HG02623 (cell line): ENCODE measurements around the gene MYBPC2.
"Not testable (repeated sequence)": the region's sequence is repeated elsewhere in the genome, so short reads cannot be mapped to it uniquely, and the experiment has no call there.

ENCODE experiments used
- ATAC-seq: cut with Tn5 transposase; IDR thresholded peaks from one replicate; pipeline ENCODE4 v1.9.1; 2021; ENCODE audit warnings: moderate library complexity; ENCODE audit not compliant: unreplicated experiment

MYBPC2 gene

DNA sequence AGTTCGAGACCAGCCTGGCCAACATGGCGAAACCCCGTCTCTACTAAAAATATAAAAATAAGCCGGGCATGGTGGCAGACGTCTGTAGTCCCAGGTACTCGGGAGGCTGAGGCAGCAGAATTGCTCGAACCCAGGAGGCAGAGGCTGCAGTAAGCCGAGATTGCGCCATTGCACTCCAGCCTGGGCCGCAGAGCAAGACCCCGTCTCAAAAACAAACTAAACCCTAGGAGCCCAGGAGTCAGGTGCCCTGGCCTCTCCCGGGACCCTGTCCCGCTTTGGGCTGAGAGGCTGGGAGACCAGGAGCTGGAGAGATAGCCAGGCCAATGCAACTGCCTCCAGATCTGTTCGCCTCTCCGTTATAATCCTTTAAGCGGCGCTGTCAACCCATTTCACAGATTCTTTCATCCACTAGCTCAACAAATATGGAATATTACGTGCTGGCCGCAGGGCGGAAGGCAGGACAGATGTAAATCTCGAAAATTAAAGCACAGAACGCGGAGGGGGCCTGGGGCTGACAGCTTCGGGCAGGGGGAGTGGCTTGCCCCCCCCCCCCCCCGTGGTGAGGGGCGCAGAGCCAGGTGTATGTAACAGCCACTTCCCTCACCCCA, 5.3 kb upstream of the MYBPC2 start:
- no peak for ATAC-seq

DNA sequence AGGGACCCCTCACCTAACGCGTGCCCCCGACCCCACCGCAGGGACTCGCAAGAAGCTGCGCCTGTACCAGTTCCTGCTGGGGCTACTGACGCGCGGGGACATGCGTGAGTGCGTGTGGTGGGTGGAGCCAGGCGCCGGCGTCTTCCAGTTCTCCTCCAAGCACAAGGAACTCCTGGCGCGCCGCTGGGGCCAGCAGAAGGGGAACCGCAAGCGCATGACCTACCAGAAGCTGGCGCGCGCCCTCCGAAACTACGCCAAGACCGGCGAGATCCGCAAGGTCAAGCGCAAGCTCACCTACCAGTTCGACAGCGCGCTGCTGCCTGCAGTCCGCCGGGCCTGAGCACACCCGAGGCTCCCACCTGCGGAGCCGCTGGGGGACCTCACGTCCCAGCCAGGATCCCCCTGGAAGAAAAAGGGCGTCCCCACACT, 4.7 kb upstream of the MYBPC2 start:
- no peak for ATAC-seq

DNA sequence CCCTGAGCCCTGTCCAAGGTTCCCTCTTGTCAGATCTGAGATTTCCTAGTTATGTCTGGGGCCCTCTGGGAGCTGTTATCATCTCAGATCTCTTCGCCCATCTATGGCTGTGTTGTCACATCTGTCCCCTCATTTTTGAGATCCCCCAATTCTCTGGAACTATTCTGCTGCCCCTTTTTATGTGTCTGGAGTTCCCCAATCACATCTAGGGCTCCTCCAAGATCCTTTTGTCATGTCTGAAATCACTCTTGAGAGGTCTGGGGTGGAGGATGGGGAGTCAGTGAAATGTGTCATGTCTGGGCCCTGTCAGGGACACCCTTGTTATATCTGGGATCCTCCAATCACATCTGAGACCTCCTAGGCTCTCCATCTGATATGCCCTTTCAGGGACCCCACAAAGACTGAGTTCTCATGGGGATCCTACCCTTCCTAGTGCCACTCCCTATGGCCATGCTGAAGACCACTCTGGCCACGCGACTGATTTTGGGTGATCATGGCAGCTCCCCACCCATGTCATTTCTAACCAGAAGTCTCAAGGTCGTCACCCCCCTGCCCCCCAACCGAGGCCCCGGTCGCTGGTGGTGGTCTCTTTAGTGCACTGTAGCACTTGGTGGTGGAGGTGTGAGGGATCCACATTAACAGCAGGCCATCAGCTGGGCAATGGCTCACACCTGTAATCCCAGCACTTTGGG, 3.8 kb upstream of the MYBPC2 start:
- no peak for ATAC-seq

DNA sequence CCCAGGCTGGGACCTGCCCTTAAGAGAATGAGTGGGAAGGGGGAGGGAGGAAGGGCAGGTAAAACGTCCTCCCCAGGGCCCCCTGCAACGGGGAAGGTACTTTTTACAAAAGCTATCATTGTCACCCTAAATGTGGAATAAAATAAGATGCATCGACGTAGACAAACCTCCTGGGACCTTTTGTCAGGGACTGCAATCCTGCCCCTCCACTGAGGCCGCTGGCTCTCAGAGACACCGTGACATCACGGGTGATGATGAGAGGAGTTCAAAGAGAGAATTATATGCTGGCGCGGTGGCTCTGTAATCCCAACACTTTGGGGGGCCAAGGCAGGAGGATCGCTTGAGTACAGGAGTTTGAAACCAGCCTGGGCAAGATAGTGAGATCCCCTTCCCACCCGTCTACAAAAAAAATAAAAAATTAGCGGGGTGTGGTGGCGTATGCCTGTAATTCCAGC, 1.8 kb upstream of the MYBPC2 start:
- ATAC-seq: no peak

DNA sequence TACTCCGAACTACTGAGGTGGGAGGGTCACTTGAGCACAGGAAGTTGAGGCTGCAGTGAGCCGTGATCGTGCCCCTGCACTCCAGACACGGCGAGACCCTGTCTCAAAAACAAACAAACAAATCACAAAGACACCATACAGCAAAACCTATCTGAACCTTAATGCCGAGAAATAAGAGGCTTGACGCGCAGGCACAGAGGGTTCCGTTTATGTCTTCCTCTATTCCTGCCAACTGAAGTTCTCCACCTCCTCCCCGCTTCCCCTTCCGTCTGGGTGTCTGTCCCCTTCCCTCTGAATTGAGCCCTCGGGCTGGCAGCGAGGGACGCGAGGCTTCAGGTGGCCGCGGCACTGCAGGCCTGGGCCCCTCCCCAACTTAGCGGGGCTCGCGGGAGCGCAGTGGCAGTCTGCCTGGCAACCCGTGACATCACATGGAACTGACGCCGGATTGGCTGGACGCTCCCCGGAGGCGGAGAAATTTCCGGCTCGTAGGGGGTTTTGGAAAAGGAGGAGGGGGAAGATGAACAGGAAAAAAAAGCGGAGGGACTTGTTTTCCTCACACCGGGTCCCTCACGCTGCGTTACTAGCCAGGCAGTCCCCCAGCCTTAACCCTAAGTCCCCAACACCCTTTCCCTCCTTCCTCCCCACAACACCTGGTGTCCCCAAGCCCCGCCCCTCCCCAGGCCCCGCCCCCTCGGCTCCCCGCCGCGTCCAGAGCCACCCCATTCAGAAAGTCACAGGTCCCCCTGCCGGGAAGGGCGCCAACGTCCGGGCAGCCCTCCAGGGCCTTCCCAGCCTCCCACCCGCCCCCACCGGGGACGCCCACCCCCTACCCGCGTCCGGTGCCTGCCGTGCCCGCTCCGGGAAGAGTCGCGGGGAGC, 1.1 kb upstream of the MYBPC2 start:
- ATAC-seq: peak; percentile 84

DNA sequence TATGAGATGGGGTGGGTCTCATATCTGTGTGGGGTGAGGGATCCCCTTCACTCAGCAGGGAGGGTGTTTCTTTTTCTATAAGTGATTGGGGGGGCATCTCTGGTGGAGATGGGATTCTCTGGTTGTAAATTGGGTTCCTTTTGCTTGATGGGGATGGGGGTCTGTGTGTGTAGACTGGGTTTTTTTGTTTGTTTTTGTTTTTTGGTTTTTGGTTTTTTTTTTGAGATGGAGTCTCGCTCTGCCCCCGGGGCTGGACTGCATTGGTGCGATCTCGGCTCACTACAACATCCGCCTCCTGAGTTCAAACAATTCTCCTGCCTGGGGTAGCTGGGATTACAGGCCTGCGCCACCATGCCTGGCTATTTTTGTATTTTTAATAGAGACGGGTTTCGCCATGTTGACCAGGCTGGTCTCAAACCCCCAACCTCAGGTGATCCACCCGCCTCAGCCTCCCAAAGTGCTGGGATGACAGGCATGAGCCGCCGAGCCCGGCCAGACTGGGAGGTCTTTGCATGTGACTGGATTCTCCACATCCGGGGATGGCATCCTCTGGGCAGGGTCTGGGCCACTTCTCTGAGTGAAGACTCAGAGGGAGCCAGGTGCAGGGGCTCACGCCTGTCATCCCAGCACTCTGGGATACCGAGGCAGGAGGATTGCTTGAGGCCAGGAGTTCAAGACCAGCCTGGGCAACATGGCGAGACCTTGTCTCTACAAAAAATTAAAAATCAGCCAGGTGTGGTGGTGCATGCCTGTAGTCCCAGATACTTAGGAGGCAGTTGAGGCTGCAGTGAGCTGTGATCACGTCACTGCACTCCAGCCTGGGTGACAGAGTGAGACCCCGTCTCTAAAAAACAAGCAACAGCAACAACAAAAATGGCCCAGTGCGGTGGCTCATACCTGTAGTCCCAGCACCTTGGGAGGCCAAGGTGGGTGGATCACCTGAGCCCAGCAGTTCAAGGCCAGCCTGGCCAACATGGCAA, 799 bp downstream of the MYBPC2 start:
- no peak for ATAC-seq

DNA sequence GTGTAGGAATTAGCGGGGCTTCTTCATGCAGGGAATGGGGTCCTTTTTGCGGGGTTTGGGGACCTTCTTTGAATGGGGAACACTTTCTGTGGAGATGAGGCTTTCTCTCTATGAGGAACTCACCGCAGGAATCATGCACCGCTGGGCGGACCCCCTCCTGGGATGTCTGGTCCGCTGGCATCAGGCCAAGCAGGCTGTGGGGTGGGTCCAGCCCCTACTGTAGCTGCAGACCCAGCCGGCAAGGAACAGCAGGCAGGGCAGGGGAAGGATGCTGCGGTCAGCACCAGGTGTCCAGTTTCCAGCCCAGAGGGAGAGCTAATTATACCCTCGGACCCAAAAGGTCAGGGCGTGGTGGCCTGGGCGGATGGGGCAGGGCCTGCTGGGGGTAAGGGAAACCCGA, 1.8 kb downstream of the MYBPC2 start:
- ATAC-seq: no peak

DNA sequence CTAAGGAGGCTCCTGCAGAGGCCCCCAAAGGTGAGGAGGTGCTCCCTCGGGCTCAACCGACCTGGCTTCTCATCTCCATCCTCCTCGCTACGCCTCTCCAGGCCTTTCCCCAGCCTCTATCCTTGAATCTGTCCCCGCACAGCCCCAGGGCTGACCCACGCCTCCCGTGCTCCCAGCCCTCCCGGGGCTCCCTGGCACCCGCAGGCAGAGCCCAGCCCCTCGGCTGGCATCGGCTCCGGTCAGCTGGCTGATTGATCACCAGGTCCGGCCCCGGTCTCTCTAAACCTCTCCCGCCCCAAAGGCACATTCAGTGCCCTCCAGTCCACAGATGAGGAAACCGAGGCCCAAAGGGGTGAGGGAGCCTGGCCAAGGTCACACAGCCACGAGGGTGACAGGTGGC, 2.5 kb downstream of the MYBPC2 start:
- no peak for ATAC-seq

DNA sequence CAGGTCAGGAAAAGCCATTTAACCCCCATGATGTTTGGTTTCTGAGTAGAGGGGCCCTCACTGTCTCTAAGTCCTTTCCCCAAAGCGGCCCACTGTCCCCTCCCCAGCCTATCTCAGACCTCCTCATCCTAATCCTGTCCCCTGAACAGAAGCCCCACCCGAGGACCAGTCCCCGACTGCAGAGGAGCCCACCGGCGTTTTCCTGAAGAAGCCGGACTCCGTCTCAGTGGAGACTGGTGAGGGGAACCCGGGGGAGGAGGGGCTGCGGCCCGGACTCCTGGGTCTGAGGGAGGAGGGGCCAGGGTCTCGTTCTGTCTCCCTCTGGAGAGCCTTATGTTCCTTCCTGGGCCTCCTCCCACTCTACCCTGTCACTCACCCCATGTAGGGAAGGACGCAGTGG, 2.9 kb downstream of the MYBPC2 start:
- ATAC-seq: no peak

DNA sequence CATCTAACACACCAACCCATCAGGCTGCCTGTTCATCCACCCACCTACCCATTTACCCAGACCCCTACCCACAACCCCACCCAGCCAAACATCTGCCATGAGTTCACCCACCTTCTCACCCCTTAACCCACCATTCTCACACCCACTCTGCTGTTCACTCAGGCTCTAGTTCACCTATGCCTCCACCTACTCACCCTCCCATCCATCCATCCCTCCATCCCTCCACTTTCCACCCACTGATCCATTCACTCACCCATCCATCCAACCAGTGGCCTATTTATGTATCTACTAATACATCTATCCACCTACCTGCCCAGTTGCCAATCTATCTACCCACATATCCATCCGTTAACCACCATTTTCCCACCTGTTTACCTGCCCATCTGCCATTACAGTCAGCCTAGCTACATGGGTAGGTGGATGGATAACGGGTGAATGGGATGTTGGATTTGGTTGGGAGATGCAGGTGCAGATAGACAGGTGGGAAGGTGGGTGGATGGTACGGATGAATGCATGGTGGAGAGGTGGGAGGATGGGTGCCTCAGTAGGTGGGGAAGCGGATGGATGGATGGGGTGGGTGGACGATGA, 5.3 kb downstream of the MYBPC2 start:
- ATAC-seq: no peak

DNA sequence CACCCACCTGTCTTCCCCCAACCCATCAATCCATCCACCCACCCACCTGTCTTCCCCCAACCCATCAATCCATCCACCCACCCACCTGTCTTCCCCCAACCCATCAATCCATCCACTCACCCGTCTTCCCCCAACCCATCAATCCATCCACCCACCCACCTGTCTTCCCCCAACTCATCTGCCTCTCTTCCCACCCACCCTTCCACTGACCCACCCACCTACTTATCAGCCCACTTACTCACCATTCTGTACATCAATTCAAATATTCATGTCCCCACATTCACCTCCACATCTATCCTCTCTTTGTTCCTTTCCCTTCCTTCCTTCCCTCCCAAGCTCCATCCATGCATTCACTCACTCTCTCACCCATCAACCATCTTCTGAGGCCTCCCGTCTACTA, 6.4 kb downstream of the MYBPC2 start:
- ATAC-seq: not testable (repeated sequence)

DNA sequence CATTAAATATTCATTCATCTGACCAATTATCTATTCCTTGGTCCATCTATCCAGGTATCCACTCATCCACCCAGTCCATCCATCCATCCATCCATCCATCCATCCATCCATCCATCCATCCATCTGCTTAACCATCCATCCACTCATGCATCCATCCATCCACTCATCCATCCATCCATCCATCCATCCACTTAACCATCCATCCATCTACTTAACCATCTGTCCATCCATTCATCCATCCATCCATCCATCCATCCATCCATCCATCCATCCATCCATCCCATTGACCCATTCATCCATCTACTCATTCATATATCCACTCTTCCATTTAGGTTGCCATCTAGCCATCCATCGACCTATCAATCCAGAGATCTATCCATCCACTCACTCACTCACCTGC, 11.4 kb downstream of the MYBPC2 start:
- ATAC-seq: no peak

DNA sequence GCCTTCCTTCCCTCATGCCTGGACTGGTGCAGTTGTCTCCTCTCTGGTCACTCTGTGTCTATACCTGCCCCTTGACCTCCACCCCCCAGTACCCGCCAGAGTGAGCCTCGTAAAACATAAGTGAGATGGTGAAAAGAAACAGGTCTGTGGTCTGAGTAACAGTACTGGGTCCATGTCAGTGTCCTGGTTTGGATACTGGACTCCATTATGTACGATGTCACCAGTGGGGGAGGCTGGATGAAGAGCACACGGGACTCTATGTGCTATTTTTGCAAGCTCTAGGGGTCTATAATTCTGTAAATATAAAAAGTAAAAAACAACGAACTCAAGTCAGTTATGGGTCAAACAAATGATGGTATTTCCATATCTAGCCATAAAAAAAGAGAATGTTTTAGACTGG, 14.4 kb downstream of the MYBPC2 start:
- no peak for ATAC-seq

DNA sequence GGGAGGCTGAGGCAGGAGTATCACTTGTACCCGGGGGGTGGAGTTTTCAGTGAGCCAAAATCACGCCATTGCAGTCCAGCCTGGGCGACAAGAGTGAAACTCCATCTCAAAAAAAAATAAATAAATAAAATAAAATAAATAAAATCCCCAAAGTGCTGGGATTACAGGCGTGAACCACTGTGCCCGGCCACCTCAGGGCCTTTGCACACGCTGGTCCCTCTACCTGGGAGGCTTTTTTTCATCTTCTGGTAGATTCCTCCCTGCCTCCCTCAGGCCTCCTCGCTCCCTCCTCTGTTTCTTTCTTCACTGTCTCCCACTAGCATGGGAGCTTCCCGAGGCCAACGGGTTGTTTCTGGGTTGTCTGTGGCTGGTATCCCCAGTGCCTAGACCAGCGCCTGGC, 15.1 kb downstream of the MYBPC2 start:
- no peak for ATAC-seq

DNA sequence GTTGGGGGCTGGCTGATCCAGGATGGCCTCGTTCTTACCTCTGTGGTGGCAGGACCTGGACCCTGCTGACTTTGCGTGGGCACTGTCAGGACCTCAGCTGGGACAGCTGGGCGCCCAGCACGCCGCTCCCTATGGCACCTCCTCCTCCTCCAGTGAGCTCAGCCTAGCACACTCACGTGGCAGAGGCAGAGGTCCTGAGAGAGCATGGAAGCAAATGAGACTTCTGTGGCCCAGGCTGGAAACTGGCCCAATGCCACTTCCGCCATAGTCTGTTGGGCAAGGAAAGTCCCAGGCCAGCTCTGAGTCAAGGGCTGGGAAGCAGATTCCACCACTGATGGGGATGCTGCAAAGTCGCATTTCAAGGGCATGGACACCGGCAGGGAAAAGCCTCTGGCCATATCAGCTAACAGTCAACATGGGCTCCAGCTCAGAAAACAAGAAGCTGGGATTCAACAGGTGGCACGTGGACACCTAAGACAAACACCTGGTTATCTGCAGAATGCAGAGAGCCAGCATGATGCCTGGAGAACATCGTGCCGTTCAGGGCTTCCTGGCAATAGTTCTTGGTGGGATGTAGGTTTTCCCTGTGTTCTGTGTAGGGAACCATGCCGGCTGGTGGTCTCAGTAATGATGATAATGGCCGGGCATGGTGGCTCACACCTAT, 16.7 kb downstream of the MYBPC2 start:
- ATAC-seq: no peak

DNA sequence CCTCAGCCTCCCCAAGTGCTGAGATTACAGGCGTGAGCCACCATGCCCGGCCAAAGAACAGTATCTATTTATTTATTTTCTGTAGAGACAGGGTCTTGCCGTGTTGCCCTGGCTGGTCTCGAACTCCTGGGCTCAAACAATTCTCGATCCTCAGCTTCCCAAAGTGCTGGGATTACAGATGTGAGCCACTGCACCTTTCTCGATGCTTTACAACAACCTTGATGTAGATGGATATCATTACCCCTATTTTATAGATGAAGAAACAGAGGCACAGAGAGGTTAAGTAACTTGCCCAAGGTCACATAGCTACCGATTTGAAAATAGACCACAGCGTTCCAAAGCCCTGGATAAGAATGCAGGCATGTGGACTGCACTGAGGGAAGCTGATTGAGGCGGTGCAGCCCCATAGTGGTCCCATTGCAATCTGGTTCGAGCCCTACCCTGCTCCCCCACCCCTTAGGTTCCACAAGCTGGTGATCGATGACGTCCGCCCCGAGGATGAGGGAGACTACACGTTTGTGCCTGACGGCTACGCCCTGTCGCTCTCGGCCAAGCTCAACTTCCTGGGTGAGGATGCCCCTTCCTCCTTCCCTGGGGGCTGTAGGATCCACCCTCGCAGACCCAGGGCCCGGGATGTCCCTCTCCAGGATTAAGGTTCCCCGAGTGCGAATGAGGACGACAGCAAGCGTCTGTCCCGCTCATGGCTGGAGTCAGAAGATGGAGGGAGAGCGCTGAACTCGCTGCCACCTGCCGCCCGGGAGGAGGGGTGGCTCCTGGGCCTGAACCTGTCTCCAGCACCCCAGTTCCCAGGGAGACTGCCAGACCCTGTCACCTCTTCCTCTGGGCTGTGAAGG, 17.9 kb downstream of the MYBPC2 start:
- no peak for ATAC-seq

DNA sequence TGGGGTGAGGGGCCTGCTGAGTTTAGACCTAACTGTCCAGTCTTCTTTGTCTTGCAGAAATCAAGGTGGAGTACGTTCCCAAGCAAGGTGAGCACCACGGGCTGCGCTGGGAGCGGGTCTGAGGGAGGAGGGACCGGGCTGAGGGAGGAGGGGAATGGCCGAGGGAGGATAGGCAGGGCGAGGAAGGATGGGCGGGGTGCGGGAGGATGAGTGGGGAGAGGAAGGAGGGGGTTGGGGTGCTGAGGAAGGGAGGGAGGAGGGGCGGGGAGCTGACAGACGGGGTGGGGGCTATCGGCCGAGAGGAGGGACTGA, 18.5 kb downstream of the MYBPC2 start:
- ATAC-seq: no peak

DNA sequence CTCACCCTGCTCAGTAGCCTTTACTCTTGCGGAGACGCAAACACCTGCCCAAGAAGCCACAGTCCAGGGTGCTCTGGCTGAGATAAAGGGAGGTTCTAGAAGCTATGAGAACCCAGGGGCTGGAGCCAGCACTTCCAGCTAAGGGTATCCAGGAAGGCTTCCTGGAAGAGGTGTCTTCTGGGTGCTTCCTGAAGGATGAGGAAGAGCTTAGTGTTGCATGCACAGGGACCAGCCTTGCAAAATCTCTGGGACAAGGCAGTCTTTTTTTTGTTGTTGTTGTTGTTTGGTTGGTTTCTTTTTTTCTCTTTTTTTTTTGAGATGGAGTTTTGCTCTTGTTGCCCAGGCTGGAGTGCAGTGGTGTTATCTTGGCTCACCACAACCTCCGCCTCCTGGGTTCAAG, 20.6 kb downstream of the MYBPC2 start:
- no peak for ATAC-seq

DNA sequence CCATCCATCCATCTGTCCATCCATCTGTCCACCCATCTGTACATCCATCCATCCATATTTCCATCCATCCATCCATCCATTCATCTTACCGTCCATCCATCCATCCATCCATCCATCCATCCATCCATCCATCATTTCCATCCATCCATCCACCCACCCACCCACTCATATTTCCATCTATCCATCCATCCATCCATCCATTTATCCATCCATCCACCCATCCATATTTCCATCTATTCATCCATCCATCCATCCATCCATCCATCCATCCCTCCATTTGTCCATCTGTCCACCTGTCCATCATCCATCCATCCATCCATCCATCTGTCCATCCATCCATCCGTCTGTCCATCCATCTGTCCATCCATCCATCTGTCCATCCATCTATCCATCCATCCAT, 23.3 kb downstream of the MYBPC2 start:
- ATAC-seq: no peak
